Heart left ventricle (tissue), 16 donors: ENCODE measurements around the gene TECRL. TPM values are rescaled to one million over a fixed set of nuclear protein-coding genes. Genes with fewer than 3 reads are reported as not detected.

Experiments
- ATAC-seq, 4 donors: fragments of 200-7000 bp; cut with Tn5 transposase; one replicate each; pipeline ENCODE4 v1.9.1; 2020 to 2022; ENCODE audit warnings: moderate library complexity in 4 of 4, mild to moderate bottlenecking in 3 of 4, moderate number of reproducible peaks in 1 of 4
- DNase-seq, 5 donors: peaks; one replicate each; pipeline ENCODE4 v3.0.0-alpha.2; 2020
- H3K27ac ChIP-seq, 12 donors: fragments of 200-600 bp; sonication (generic) in 4 of 12; one replicate each; pipeline versions ENCODE4 v1.5.0 to v1.8.0; 2016 to 2022; ENCODE audit warnings: mild to moderate bottlenecking in 2 of 12
- H3K27me3 ChIP-seq, 9 donors: fragments of 200-600 bp; sonication (generic) in 2 of 9; one replicate each; pipeline versions ENCODE4 v1.5.1 to v1.8.0; 2016 to 2022; ENCODE audit warnings: mild to moderate bottlenecking in 3 of 9
- H3K36me3 ChIP-seq, 9 donors: fragments of 200-600 bp; sonication (generic) in 2 of 9; one replicate each; pipeline versions ENCODE4 v1.5.0 to v1.8.0; 2018 to 2022; ENCODE audit warnings: mild to moderate bottlenecking in 2 of 9
- H3K4me1 ChIP-seq, 12 donors: fragments of 200-600 bp; sonication (generic) in 4 of 12; one replicate each; pipeline versions ENCODE4 v1.5.0 to v1.8.0; 2016 to 2022; ENCODE audit warnings: mild to moderate bottlenecking in 3 of 12
- H3K4me3 ChIP-seq, 12 donors: fragments of 200-600 bp; sonication (generic) in 4 of 12; one replicate each; pipeline versions ENCODE4 v1.5.0 to v1.8.0; 2017 to 2022; ENCODE audit warnings: mild to moderate bottlenecking in 9 of 12, moderate library complexity in 4 of 12
- H3K9me3 ChIP-seq, 12 donors: fragments of 200-600 bp; sonication (generic) in 4 of 12; one replicate each; pipeline versions ENCODE4 v1.5.0 to v1.8.0; 2016 to 2022; ENCODE audit warnings: mild to moderate bottlenecking in 1 of 12
- CTCF ChIP-seq, 12 donors: fragments of 200-600 bp; sonication (generic) in 4 of 12; IDR thresholded peaks; one replicate each; pipeline versions ENCODE4 v1.5.0 to v1.8.0; 2018 to 2022; ENCODE audit warnings: antibody characterized with exemption in 12 of 12, mild to moderate bottlenecking in 5 of 12
- POLR2A ChIP-seq, 2 donors: fragments of 450-650 bp; IDR thresholded peaks; one replicate each; pipeline ENCODE4 v1.6.1; 2017; ENCODE audit warnings: antibody characterized with exemption in 2 of 2, mild to moderate bottlenecking in 2 of 2, moderate library complexity in 2 of 2
- WGBS, 4 donors: extraction: QIAGEN DNeasy Blood & Tissue Kit in 2 of 4; methylation state at CpG; one replicate each; pipeline versions ENCODE4 v1.1.5 to v1.1.7; 2013 to 2018; 5-methylcytosine and 5-hydroxymethylcytosine counted together
- intact Hi-C, 10 donors: fragments of 100-400 bp; cut with DNase I; formaldehyde crosslinking; loops; one replicate each; pipeline versions ENCODE4 v1.11.1 to v1.14.2; 2022
- polyA plus RNA-seq, 2 donors: library from polyadenylated mRNA; stranded (reverse); fragments of 200-250 nt; gene quantifications; one replicate each; pipeline ENCODE4 v1.2.3, GENCODE V29; 2013
- total RNA-seq, 9 donors: library from RNA; depleted of rRNA in 2 of 9; stranded (reverse); fragments of >200 nt in 2 of 9; fragmentation: NEBNext Ultra II Directional in 3 of 9; extraction: Animal tissue kit (Norgen Biotek cat#: 25700) in 3 of 9; gene quantifications; one replicate each; pipeline versions ENCODE4 v1.1.0 to v1.2.4, GENCODE V29; 2016 to 2023
- donor health status: ischemic (EF 13 %, LVEDD 7.1; RV severe dilation, severe dysfunction).
- donor health status: healthy with polysubstance abuse.
- donor health status: DM: no; HTN: yes; CAD: no.
- donor health status: DM: no; HTN: no; CAD: no.
- donor health status: ischemic (EF 25% LVEDD 6.9; RV normal size, moderate dysfunction).
- donor health status: ischemic (EF 25% LVEDD 5.7; RV mildly dilated, moderate dysfunction).
- donor health status: healthy.
- donor health status: DM: yes; HTN: yes; CAD: no.
- donor health status: ischemic (EF 35%, LVEDD 5.7; RV mildly dilated, moderate dysfunction).
- donor health status: nonischemic (EF 11% LVEDD 7.7; RV severe dilation, severe dysfunction).
- donor health status: DM: yes; HTN: yes; CAD: no.
- donor health status: PGD.
- donor health status: ischemic (EF 29% LVEDD 5.4; RV normal size, mild dysfunction).
- donor health status: nonischemic (EF 23%, LVEDD 6.1; RV moderate dilation, normal function).

The TECRL gene
- total and polyA plus RNA-seq, 11 donors: 353 to 1,384 (median 926) TPM

GRCh38 chr4:64360664-64361398 is 48.4 kb downstream of the TECRL start:
- DNase-seq (no peak), ATAC-seq (peak; percentile 26 to 67 (median 42))
- Histone ChIP-seq H3K4me3 (no peak overlapping the region), H3K4me1 (peaks cover 0 to 8% (median 0%) of the 10 kb centered on the region in 12 donors), H3K9me3 (peaks cover 0 to 5% (median 0%) of the 10 kb centered on the region in 12 donors), H3K36me3 (no peaks in the 10 kb centered on the region), H3K27ac (peak overlapping the region in 5 of 12 donors; percentile 10 to 44 (median 33)), H3K27me3 (no peaks in the 10 kb centered on the region)
- TF ChIP-seq POLR2A (IDR thresholded peaks at IDR 0.05): no peak
- TF ChIP-seq CTCF (IDR thresholded peaks at IDR 0.05): no peak
- intact Hi-C loops: no loop called here
- WGBS, 4 donors: 62 to 86% (median 83%) methylated on average over 7 to 8 of the region's 8 CpGs

- WGBS, 4 donors: 60 to 72% (median 67%) methylated on average over 3 of the region's 3 CpGs
- Histone ChIP-seq H3K9me3 (no peaks in the 10 kb centered on the region), H3K27ac (no peak overlapping the region)
Observed at GRCh38 chr4:64359489-64359888, 49.8 kb downstream of the TECRL start.

GRCh38 chr4:64353904-64354303 is 55.3 kb downstream of the TECRL start:
- intact Hi-C loops: loop anchor here in 1 of 10 donors (10.0 kb wide), 1 partner anchor 181 kb away; no protein-coding TSS in a partner anchor
- H3K27me3 ChIP-seq: no peaks in the 10 kb centered on the region
- no peaks in the 10 kb centered on the region for H3K36me3 ChIP-seq

More at GRCh38 chr4:64359489-64359888, 49.8 kb downstream of the TECRL start:
- intact Hi-C loops: loop anchor here in 1 of 10 donors (10.0 kb wide), 1 partner anchor 175 kb away; no protein-coding TSS in a partner anchor
- no peak overlapping the region for H3K4me3 ChIP-seq
- TF ChIP-seq CTCF (IDR thresholded peaks at IDR 0.05): no peak
- ATAC-seq (no peak), DNase-seq (no peak)
- H3K36me3 ChIP-seq: no peaks in the 10 kb centered on the region
- no peaks in the 10 kb centered on the region for H3K27me3 ChIP-seq
- H3K4me1 ChIP-seq: peaks cover 0 to 10% (median 2%) of the 10 kb centered on the region in 12 donors

More at GRCh38 chr4:64353904-64354303, 55.3 kb downstream of the TECRL start:
- TF ChIP-seq POLR2A (IDR thresholded peaks at IDR 0.05): no peak
- no peak for TF ChIP-seq CTCF (IDR thresholded peaks at IDR 0.05)
- Histone ChIP-seq H3K9me3 (peaks cover 0 to 2% (median 0%) of the 10 kb centered on the region in 12 donors), H3K27ac (peak overlapping the region in 9 of 12 donors; percentile 48 to 79 (median 60)), H3K4me3 (no peak overlapping the region), H3K4me1 (peaks cover 0 to 10% (median 0%) of the 10 kb centered on the region in 12 donors)
- WGBS, 4 donors: 12 to 20% (median 18%) methylated on average over 2 of the region's 2 CpGs
- ATAC-seq (peak; percentile 61 to 75 (median 63)), DNase-seq (no peak)
